OCI-LY7 (cell line): ENCODE data around the gene RGS19. TPM values are rescaled to one million over a fixed set of nuclear protein-coding genes. Genes with fewer than 3 reads are reported as not detected.

Experiments
- BruUV-seq: library from RNA; stranded (reverse); fragments of 400-500 nt; replicated peaks from 2 replicates; lab custom pipeline; 2021; lab: Mats Ljungman, UMichigan
- CTCF ChIA-PET: fragments of 300-600 bp; sonication (Branson Sonifier 250); formaldehyde crosslinking; loops from one replicate; lab custom pipeline; 2022; ENCODE audit warnings: antibody characterized with exemption; ENCODE audit not compliant: unreplicated experiment; lab: Charles Lee
- POLR2A ChIA-PET: fragments of 300-600 bp; sonication (Branson Sonifier 250); formaldehyde crosslinking; loops from one replicate; lab custom pipeline; 2022; ENCODE audit warnings: antibody characterized with exemption; lab: Charles Lee
- DNase-seq: peaks from one replicate; pipeline ENCODE4 v3.0.0-alpha.2; 2015; ENCODE audit warnings: low spot score
- H2AFZ ChIP-seq: fragments of 200-600 bp; sonication (generic), shearing (Covaris generic); 2 replicates; pipeline ENCODE4 v1.6.1; 2014; ENCODE audit warnings: mild to moderate bottlenecking, antibody characterized with exemption, low read length, moderate library complexity
- H3K27ac ChIP-seq: fragments of 200-600 bp; sonication (generic); 2 replicates; pipeline ENCODE4 v1.5.1; 2014; ENCODE audit warnings: mixed run types, low read depth, mild to moderate bottlenecking, moderate library complexity, low read length, inconsistent platforms; ENCODE audit not compliant: poor library complexity, severe bottlenecking
- H3K36me3 ChIP-seq: fragments of 200-600 bp; sonication (generic); 2 replicates; pipeline ENCODE4 v1.6.1; 2014; ENCODE audit warnings: mild to moderate bottlenecking, antibody characterized with exemption, low read length, moderate library complexity, mixed read lengths; ENCODE audit not compliant: insufficient read depth
- H3K4me1 ChIP-seq: fragments of 200-600 bp; sonication (generic); 2 replicates; pipeline ENCODE4 v1.5.1; 2014; ENCODE audit warnings: mild to moderate bottlenecking, low read length; ENCODE audit not compliant: insufficient read depth, poor library complexity, severe bottlenecking
- H3K4me2 ChIP-seq: fragments of 200-600 bp; sonication (generic); 2 replicates; pipeline ENCODE4 v1.6.1; 2014; ENCODE audit warnings: mild to moderate bottlenecking, low read length
- H3K4me3 ChIP-seq: fragments of 200-600 bp; sonication (generic); 2 replicates; pipeline ENCODE4 v1.5.1; 2014; ENCODE audit warnings: mild to moderate bottlenecking, low read depth, low read length; ENCODE audit not compliant: poor library complexity, severe bottlenecking
- H3K79me2 ChIP-seq: fragments of 200-600 bp; sonication (generic); 2 replicates; pipeline ENCODE4 v1.6.1; 2016; ENCODE audit warnings: low read depth, mild to moderate bottlenecking, low read length, moderate library complexity, mixed read lengths; ENCODE audit not compliant: insufficient read depth
- H3K9me2 ChIP-seq: fragments of 200-600 bp; sonication (generic); 2 replicates; pipeline ENCODE4 v1.6.1; 2016; ENCODE audit warnings: mild to moderate bottlenecking, low read length, mixed read lengths; ENCODE audit not compliant: insufficient read depth
- H3K9me3 ChIP-seq: fragments of 200-600 bp; sonication (generic); 2 replicates; pipeline ENCODE4 v1.6.1; 2014; ENCODE audit warnings: mild to moderate bottlenecking, mixed run types, low read length, mixed read lengths
- H4K20me1 ChIP-seq: fragments of 200-600 bp; sonication (generic); 2 replicates; pipeline ENCODE4 v1.6.1; 2014; ENCODE audit warnings: mild to moderate bottlenecking, antibody characterized with exemption, low read length, moderate library complexity, mixed read lengths; ENCODE audit not compliant: insufficient read depth
- CTCF ChIP-seq: fragments of 200-600 bp; sonication (generic); conservative IDR thresholded peaks from 2 replicates; pipeline ENCODE4 v1.5.1; 2014; ENCODE audit warnings: mild to moderate bottlenecking, antibody characterized with exemption, low read length, moderate library complexity, mixed read lengths
- EZH2phosphoT487 ChIP-seq: fragments of 200-600 bp; sonication (generic); IDR thresholded peaks from 2 replicates; pipeline ENCODE4 v1.6.1; 2018; ENCODE audit warnings: low read depth, borderline replicate concordance, mild to moderate bottlenecking, mixed run types, antibody characterized with exemption, low read length, moderate library complexity, mixed read lengths
- intact Hi-C: fragments of 100-400 bp; cut with micrococcal nuclease; formaldehyde crosslinking; loops from one replicate; pipeline ENCODE4 v1.10.0; 2022; ENCODE audit not compliant: unreplicated experiment
- total RNA-seq, 2 experiments: library from RNA; depleted of rRNA in 1 of 2; stranded (reverse); fragments of >200 nt in 1 of 2; shearing (Covaris generic) in 1 of 2; gene quantifications; 2 replicates each; pipeline ENCODE4 v1.2.3, GENCODE V29; 2014 to 2022

RGS19 gene
- total RNA-seq, 2 experiments from 2014 or later: 69.4 to 106 TPM

- intact Hi-C loops: no loop called here
- H3K27ac ChIP-seq: no peak overlapping the region
- CTCF ChIA-PET: no interaction called here
These were observed 30.6 kb upstream of the RGS19 start for GRCh38 chr20:64109831-64110391.

GRCh38 chr20:64108731-64109681 lies 29.7 kb upstream of the RGS19 start:
- no peak for TF ChIP-seq EZH2phosphoT487
- TF ChIP-seq CTCF: no peak
- BruUV-seq: no TSS peak
- no peak overlapping the region for H3K4me2 ChIP-seq
- H3K27ac ChIP-seq: no peak overlapping the region
- H3K4me1 ChIP-seq: peaks cover 14% of the 10 kb centered on the region
- CTCF ChIA-PET: no interaction called here
- no peaks in the 10 kb centered on the region for H4K20me1 ChIP-seq
- no peaks in the 10 kb centered on the region for H3K36me3 ChIP-seq
- intact Hi-C loops: no loop called here
- no peak overlapping the region for H2AFZ ChIP-seq
- H3K9me3 ChIP-seq: no peaks in the 10 kb centered on the region
- no peaks in the 10 kb centered on the region for H3K79me2 ChIP-seq
- no peak overlapping the region for H3K4me3 ChIP-seq
- POLR2A ChIA-PET: no interaction called here
- DNase-seq: no peak
- H3K9me2 ChIP-seq: no peaks in the 10 kb centered on the region

More at GRCh38 chr20:64109831-64110391, 30.6 kb upstream of the RGS19 start:
- H4K20me1 ChIP-seq: no peaks in the 10 kb centered on the region
- H3K36me3 ChIP-seq: no peaks in the 10 kb centered on the region
- no peak for TF ChIP-seq CTCF
- POLR2A ChIA-PET: no interaction called here
- no peak for DNase-seq
- no peak overlapping the region for H2AFZ ChIP-seq
- no peak overlapping the region for H3K4me3 ChIP-seq
- H3K4me2 ChIP-seq: no peak overlapping the region
- no peaks in the 10 kb centered on the region for H3K79me2 ChIP-seq
- H3K9me2 ChIP-seq: no peaks in the 10 kb centered on the region
- no peaks in the 10 kb centered on the region for H3K9me3 ChIP-seq
- BruUV-seq: no TSS peak
- peaks cover 14% of the 10 kb centered on the region for H3K4me1 ChIP-seq
